Lower leg skin (tissue), 3 donors: ENCODE measurements around the gene RFTN2.

ENCODE experiments used
- CTCF ChIP-seq, 3 donors: fragments of 450-650 bp; IDR thresholded peaks; one replicate each; pipeline ENCODE4 v1.5.1; 2016; ENCODE audit warnings: antibody characterized with exemption in 3 of 3, mild to moderate bottlenecking in 3 of 3, moderate library complexity in 2 of 3
- POLR2A ChIP-seq, 2 donors: fragments of 450-650 bp; IDR thresholded peaks; one replicate each; pipeline ENCODE4 v1.6.1; 2016 to 2017; ENCODE audit warnings: antibody characterized with exemption in 2 of 2, mild to moderate bottlenecking in 1 of 2, moderate library complexity in 1 of 2

DNA sequence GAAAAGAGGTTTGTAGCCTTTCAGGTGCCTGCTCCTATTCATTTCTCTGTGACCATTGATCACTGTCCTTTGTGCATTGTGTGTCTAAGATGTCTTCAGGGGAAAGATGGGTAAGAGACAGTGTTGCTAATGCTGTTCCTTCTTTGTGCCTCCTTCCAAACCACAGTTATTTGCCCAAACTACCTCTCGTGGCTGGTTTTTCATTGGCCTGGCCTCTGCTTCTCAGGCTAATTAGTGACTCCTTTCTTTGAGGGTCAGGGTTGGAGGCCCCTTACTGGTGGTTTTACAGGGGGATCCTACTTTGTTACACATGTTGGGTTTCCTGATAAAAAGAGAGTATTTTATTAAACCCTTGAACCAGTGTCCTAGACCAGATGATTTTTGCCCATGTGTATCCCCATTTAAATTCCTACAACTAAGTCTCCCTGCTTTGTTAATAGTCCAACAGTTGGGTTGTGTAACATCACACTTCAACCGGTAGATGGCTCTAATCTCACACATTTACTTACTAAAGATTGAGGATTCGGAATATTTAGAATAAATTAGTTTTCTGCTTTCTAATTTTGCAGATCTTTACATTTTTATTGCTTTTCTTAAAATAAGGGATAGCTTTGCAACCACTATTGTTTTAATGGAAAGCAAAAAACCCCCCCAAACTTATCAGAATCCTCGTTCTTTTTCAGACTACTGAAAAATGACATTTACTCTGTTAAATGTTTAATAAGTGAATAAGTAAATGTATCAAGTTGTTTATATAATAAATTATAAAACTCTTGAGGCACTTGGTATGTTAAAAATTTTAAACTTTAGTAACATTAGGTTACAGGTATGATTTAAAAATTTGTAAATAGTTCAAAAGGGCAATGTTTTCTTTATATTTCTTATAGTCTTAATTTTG, 32.2 kb upstream of the RFTN2 start:
- TF ChIP-seq POLR2A (IDR thresholded peaks at IDR 0.05) (no peak), CTCF (IDR thresholded peaks at IDR 0.05) (no peak)
